Neural cell (in vitro differentiated cells): ENCODE measurements around the gene SPIB. TPM values are rescaled to one million over a fixed set of nuclear protein-coding genes. Genes with fewer than 3 reads are reported as not detected.

Experiments
- H2AFZ ChIP-seq: fragments of 200-600, 300-800 bp; sonication (generic), shearing (Covaris generic); 2 replicates; pipeline ENCODE4 v1.6.0; 2014; ENCODE audit warnings: low read depth, mild to moderate bottlenecking, antibody characterized with exemption, low read length, moderate library complexity
- H3F3A ChIP-seq: fragments of 200-600 bp; shearing (Covaris generic); 2 replicates; pipeline ENCODE4 v1.6.1; 2016; ENCODE audit warnings: mild to moderate bottlenecking, moderate library complexity, mixed read lengths, antibody characterized with exemption, low read length; ENCODE audit not compliant: insufficient read depth, poor library complexity, severe bottlenecking
- H3K27ac ChIP-seq: fragments of 200-600, 300-800 bp; sonication (generic), shearing (Covaris generic); 2 replicates; pipeline ENCODE4 v1.5.1; 2014; ENCODE audit warnings: mild to moderate bottlenecking, low read length, moderate library complexity
- H3K27me3 ChIP-seq: fragments of 300-800, 200-600 bp; sonication (generic), shearing (Covaris generic); 2 replicates; pipeline ENCODE4 v1.6.0; 2014; ENCODE audit warnings: mild to moderate bottlenecking, low read depth, low read length, moderate library complexity; ENCODE audit not compliant: insufficient read depth
- H3K36me3 ChIP-seq: fragments of 300-800, 200-600 bp; sonication (generic), shearing (Covaris generic); 2 replicates; pipeline ENCODE4 v1.5.1; 2014; ENCODE audit warnings: mild to moderate bottlenecking, antibody characterized with exemption, low read length, moderate library complexity; ENCODE audit not compliant: insufficient read depth
- H3K4me2 ChIP-seq: fragments of 300-800, 200-600 bp; sonication (generic), shearing (Covaris generic); 2 replicates; pipeline ENCODE4 v1.6.0; 2014; ENCODE audit warnings: mild to moderate bottlenecking, low read length
- H3K4me3 ChIP-seq: fragments of 300-800, 200-600 bp; sonication (generic), shearing (Covaris generic); 2 replicates; pipeline ENCODE4 v1.5.1; 2014; ENCODE audit warnings: mild to moderate bottlenecking, low read length, moderate library complexity
- H3K79me2 ChIP-seq: fragments of 200-600 bp; shearing (Covaris generic); replicated peaks from 2 replicates; pipeline ENCODE4 v1.6.0; 2014; ENCODE audit warnings: mild to moderate bottlenecking, low read length, moderate library complexity; ENCODE audit not compliant: insufficient read depth
- H3K9ac ChIP-seq: fragments of 300-800, 200-600 bp; sonication (generic), shearing (Covaris generic); 2 replicates; pipeline ENCODE4 v1.6.1; 2016; ENCODE audit warnings: mild to moderate bottlenecking, low read length, mixed read lengths
- H3K9me2 ChIP-seq: fragments of 200-600 bp; shearing (Covaris generic); 2 replicates; pipeline ENCODE4 v1.6.1; 2016; ENCODE audit warnings: mild to moderate bottlenecking, low read length, mixed read lengths; ENCODE audit not compliant: insufficient read depth
- H3K9me3 ChIP-seq: fragments of 200-600, 300-800 bp; sonication (generic), shearing (Covaris generic); 2 replicates; pipeline ENCODE4 v1.6.1; 2016; ENCODE audit warnings: mild to moderate bottlenecking, mixed run types, low read length, moderate library complexity, mixed read lengths
- H4K20me1 ChIP-seq: fragments of 200-600 bp; shearing (Covaris generic); 2 replicates; pipeline ENCODE4 v1.6.1; 2016; ENCODE audit warnings: mild to moderate bottlenecking, mixed run types; ENCODE audit not compliant: insufficient read depth
- EP300 ChIP-seq: fragments of 450-650 bp; conservative IDR thresholded peaks from 2 replicates; pipeline ENCODE4 v1.6.1; 2014; ENCODE audit warnings: antibody characterized with exemption, mild to moderate bottlenecking, moderate library complexity; ENCODE audit not compliant: poor library complexity, severe bottlenecking
- EZH2 ChIP-seq: fragments of 200-600, 300-800 bp; shearing (Covaris generic), sonication (generic); IDR thresholded peaks from 2 replicates; pipeline ENCODE4 v1.6.1; 2014; ENCODE audit warnings: antibody characterized with exemption, low read length, borderline replicate concordance, mild to moderate bottlenecking; ENCODE audit not compliant: insufficient read depth, poor library complexity, severe bottlenecking
- MXI1 ChIP-seq: fragments of 450-650 bp; conservative IDR thresholded peaks from 2 replicates; pipeline ENCODE4 v1.6.1; 2014; ENCODE audit warnings: antibody characterized with exemption, mild to moderate bottlenecking; ENCODE audit not compliant: poor library complexity, severe bottlenecking
- POLR2AphosphoS5 ChIP-seq: IDR thresholded peaks from 2 replicates; pipeline ENCODE4 v1.6.1; 2012
- RAD21 ChIP-seq: fragments of 450-650 bp; conservative IDR thresholded peaks from 2 replicates; pipeline ENCODE4 v1.6.1; 2014; ENCODE audit warnings: antibody characterized with exemption, mild to moderate bottlenecking, moderate library complexity
- SMC3 ChIP-seq: fragments of 450-650 bp; conservative IDR thresholded peaks from 2 replicates; pipeline ENCODE4 v1.6.1; 2014; ENCODE audit warnings: antibody characterized with exemption, mild to moderate bottlenecking, moderate library complexity; ENCODE audit not compliant: poor library complexity
- TAF1 ChIP-seq: IDR thresholded peaks from 2 replicates; pipeline ENCODE4 v1.6.1; 2012; ENCODE audit warnings: low read depth
- polyA minus RNA-seq: library from RNA; depleted of rRNA, polyadenylated mRNA; stranded (reverse); fragments of >200 nt; gene quantifications from 2 replicates; pipeline ENCODE4 v1.2.3, GENCODE V29; 2014
- polyA plus RNA-seq: library from polyadenylated mRNA; depleted of rRNA; stranded (reverse); fragments of >200 nt; gene quantifications from 2 replicates; pipeline ENCODE4 v1.2.3, GENCODE V29; 2014
- TF ChIP-seq, protein P1 (sequence below): fragments of 450-650 bp; IDR thresholded peaks from 2 replicates; pipeline ENCODE4 v1.5.1; 2014; ENCODE audit warnings: antibody characterized with exemption, mild to moderate bottlenecking, moderate library complexity; ENCODE audit not compliant: poor library complexity, severe bottlenecking
- TF ChIP-seq, protein P2 (sequence below): IDR thresholded peaks from 2 replicates; pipeline ENCODE4 v1.6.1; 2012; ENCODE audit warnings: borderline replicate concordance

Gene SPIB
- polyA plus RNA-seq (not detected in 2 replicates), polyA minus RNA-seq (not detected in 2 replicates)

DNA sequence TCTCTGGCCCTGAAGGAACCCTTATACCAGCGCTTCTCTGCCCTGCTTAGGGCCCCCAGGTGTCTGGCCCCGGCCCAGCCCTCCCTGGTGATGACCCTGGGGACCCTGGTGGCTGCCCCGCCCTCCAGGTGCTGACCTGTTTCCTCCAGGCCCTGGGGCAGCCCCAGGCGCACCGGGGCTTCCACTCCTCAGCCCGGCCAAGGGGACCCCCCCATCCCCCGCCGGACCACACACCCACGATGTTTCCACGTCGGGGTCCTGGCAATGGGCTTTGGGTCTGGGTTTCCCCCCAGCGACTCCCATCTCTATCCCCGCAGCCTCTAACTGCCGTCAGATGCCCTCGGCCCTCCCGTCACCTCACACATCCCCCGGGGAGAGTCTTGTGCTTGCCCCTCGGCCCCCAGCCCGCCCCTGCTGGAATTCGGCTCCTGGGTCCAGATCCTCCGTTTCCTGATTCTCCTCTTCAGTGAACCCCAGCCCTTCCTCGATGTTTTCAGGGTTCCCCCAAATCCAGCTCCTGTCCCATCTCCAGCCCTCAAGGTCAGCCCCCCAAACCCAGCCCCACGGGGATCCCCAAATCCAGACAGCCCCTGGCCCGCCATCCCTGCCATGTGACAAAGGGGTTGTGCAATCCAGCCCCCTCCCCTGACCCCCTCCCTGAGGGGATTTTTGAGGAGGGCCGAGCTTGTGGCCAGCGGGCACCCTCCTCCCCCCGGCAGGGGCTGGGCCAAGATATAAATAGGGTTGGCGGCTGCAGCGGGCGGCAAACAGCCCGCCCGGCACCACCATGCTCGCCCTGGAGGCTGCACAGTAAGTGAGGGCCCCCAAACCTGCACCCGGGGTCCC, at the start of gene SPIB:
Gene SPIB, plus strand, starts transcription at position 763 of the 846 bp plus-strand sequence. Its CDS starts 25 bp downstream, at position 788.
- Histone ChIP-seq H3K9me3 (no peaks in the 10 kb centered on the region), H3K36me3 (no peaks in the 10 kb centered on the region), H3K79me2 (no peaks in the 10 kb centered on the region), H3K9ac (no peak within 1 kb of the TSS), H3K27me3 (peaks cover 14% of the 10 kb centered on the region), H3F3A (no peaks in the 10 kb centered on the region), H3K4me3 (no peak within 1 kb of the TSS), H2AFZ (no peak within 1 kb of the TSS), H4K20me1 (no peaks in the 10 kb centered on the region), H3K4me2 (no peak within 1 kb of the TSS), H3K9me2 (no peaks in the 10 kb centered on the region), H3K27ac (no peak within 1 kb of the TSS)
- TF ChIP-seq, protein P1, sequence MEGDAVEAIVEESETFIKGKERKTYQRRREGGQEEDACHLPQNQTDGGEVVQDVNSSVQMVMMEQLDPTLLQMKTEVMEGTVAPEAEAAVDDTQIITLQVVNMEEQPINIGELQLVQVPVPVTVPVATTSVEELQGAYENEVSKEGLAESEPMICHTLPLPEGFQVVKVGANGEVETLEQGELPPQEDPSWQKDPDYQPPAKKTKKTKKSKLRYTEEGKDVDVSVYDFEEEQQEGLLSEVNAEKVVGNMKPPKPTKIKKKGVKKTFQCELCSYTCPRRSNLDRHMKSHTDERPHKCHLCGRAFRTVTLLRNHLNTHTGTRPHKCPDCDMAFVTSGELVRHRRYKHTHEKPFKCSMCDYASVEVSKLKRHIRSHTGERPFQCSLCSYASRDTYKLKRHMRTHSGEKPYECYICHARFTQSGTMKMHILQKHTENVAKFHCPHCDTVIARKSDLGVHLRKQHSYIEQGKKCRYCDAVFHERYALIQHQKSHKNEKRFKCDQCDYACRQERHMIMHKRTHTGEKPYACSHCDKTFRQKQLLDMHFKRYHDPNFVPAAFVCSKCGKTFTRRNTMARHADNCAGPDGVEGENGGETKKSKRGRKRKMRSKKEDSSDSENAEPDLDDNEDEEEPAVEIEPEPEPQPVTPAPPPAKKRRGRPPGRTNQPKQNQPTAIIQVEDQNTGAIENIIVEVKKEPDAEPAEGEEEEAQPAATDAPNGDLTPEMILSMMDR = no peak
- TF ChIP-seq, protein P2, sequence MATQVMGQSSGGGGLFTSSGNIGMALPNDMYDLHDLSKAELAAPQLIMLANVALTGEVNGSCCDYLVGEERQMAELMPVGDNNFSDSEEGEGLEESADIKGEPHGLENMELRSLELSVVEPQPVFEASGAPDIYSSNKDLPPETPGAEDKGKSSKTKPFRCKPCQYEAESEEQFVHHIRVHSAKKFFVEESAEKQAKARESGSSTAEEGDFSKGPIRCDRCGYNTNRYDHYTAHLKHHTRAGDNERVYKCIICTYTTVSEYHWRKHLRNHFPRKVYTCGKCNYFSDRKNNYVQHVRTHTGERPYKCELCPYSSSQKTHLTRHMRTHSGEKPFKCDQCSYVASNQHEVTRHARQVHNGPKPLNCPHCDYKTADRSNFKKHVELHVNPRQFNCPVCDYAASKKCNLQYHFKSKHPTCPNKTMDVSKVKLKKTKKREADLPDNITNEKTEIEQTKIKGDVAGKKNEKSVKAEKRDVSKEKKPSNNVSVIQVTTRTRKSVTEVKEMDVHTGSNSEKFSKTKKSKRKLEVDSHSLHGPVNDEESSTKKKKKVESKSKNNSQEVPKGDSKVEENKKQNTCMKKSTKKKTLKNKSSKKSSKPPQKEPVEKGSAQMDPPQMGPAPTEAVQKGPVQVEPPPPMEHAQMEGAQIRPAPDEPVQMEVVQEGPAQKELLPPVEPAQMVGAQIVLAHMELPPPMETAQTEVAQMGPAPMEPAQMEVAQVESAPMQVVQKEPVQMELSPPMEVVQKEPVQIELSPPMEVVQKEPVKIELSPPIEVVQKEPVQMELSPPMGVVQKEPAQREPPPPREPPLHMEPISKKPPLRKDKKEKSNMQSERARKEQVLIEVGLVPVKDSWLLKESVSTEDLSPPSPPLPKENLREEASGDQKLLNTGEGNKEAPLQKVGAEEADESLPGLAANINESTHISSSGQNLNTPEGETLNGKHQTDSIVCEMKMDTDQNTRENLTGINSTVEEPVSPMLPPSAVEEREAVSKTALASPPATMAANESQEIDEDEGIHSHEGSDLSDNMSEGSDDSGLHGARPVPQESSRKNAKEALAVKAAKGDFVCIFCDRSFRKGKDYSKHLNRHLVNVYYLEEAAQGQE = no peak
- TF ChIP-seq SMC3 (no peak), EZH2 (no peak), MXI1 (no peak)

DNA sequence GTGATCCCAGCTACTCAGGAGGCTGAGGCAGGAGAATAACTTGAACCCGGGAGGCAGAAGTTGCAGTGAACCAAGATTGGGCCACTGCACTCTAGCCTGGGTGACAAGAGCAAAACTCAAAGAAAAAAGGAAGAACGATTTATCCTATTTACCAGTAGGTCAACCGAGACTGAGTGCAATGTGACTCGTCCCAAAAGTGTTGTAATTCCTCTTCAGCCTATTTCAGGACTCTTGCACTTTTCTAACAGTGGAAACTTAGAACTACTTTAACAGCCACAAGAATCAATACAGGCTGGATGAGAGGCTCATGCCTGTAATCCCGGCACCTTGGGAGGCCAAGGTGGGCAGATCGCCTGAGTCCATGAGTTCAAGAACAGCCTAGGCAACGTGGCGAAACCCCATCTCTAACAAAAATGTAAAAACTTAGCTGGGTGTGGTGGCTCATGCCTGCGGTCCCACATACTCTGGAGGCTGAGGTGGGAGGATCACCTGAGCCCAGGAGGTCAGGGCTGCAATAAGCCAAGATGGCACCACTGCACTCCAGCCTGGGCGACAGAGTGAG, 46.7 kb upstream of the SPIB start:
- Histone ChIP-seq H2AFZ (no peak overlapping the region), H4K20me1 (no peaks in the 10 kb centered on the region), H3K9me2 (no peaks in the 10 kb centered on the region), H3K36me3 (no peaks in the 10 kb centered on the region), H3K27ac (no peak overlapping the region), H3K4me2 (no peak overlapping the region), H3K4me3 (no peak overlapping the region), H3K27me3 (no peaks in the 10 kb centered on the region), H3K9me3 (no peaks in the 10 kb centered on the region), H3F3A (no peaks in the 10 kb centered on the region), H3K9ac (no peak overlapping the region), H3K79me2 (no peaks in the 10 kb centered on the region)
- TF ChIP-seq EZH2 (no peak), MXI1 (no peak), TAF1 (no peak), RAD21 (no peak), POLR2AphosphoS5 (no peak), EP300 (no peak), SMC3 (no peak)
- TF ChIP-seq, protein P2 = no peak
- TF ChIP-seq, protein P1 = no peak
